Tibial nerve (tissue), 4 donors: ENCODE data around the gene GPAM. TPM values are rescaled to one million over a fixed set of nuclear protein-coding genes. Genes with fewer than 3 reads are reported as not detected.

Experiments
- DNase-seq, 2 donors: peaks; one replicate each; pipeline ENCODE4 v3.0.0-alpha.2; 2019; ENCODE audit warnings: low spot score in 2 of 2
- H3K27ac ChIP-seq, 4 donors: fragments of 200-600 bp; sonication (generic) in 3 of 4; one replicate each; pipeline ENCODE4 v1.5.1; 2017 to 2019; ENCODE audit warnings: mild to moderate bottlenecking in 1 of 4
- H3K27me3 ChIP-seq, 2 donors: fragments of 200-600 bp; sonication (generic) in 1 of 2; one replicate each; pipeline versions ENCODE4 v1.5.1 to v1.6.0; 2017 to 2019
- H3K36me3 ChIP-seq, 3 donors: fragments of 200-600 bp; sonication (generic); one replicate each; pipeline ENCODE4 v1.5.1; 2018 to 2019
- H3K4me1 ChIP-seq, 4 donors: fragments of 200-600 bp; sonication (generic) in 3 of 4; one replicate each; pipeline ENCODE4 v1.5.1; 2017 to 2019
- H3K4me3 ChIP-seq, 4 donors: fragments of 200-600 bp; sonication (generic) in 3 of 4; one replicate each; pipeline ENCODE4 v1.5.1; 2017 to 2019; ENCODE audit warnings: mild to moderate bottlenecking in 1 of 4, moderate library complexity in 1 of 4
- H3K9me3 ChIP-seq, 4 donors: fragments of 200-600 bp; sonication (generic) in 3 of 4; one replicate each; pipeline ENCODE4 v1.5.1; 2017 to 2019
- CTCF ChIP-seq, 5 experiments: fragments of 200-600 bp in 3 of 5; fragments of 450-650 bp in 2 of 5; sonication (generic) in 3 of 5; IDR thresholded peaks; one replicate each; pipeline ENCODE4 v1.5.1; 2016 to 2019; ENCODE audit warnings: antibody characterized with exemption in 5 of 5, mild to moderate bottlenecking in 3 of 5, moderate library complexity in 2 of 5
- EP300 ChIP-seq, 2 donors: sonication (generic); formaldehyde crosslinking; IDR thresholded peaks; one replicate each; pipeline ENCODE4 v1.6.1; 2017; ENCODE audit warnings: antibody characterized with exemption in 2 of 2, mild to moderate bottlenecking in 1 of 2
- POLR2A ChIP-seq, 2 donors: fragments of 450-650 bp; IDR thresholded peaks; one replicate each; pipeline ENCODE4 v1.6.1; 2017; ENCODE audit warnings: antibody characterized with exemption in 2 of 2, mild to moderate bottlenecking in 2 of 2, moderate library complexity in 2 of 2
- WGBS, 2 donors: methylation state at CpG; one replicate each; pipeline ENCODE4 v1.1.5; 2018; 5-methylcytosine and 5-hydroxymethylcytosine counted together
- total RNA-seq, 4 donors: library from RNA; depleted of rRNA; stranded (reverse); fragments of >200 nt; gene quantifications; one replicate each; pipeline ENCODE4 v1.1.0, GENCODE V29; 2016

Gene GPAM
- total RNA-seq, 4 donors from 2014 or later = 13.3 to 124 (median 45.9) TPM

DNA sequence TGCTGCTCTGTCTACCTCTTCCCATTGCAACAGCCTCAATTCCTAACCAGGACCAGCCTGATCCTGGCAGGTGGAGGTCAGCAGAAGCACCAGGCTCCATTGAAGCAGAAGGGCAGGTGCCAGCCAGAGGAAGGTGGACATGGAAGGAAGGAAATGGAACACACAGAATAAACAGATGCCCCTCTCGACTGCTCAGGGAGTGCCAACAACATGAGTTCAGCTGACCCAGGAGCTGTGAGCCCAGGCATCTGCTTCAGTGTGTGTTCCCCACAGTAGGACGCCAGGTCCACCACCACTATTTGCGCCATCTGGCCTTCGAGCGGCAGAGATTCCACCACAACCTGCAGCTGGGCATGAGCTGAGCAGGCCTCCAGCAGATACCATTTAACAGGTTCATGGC, 56.7 kb downstream of the GPAM start:
- TF ChIP-seq POLR2A (IDR thresholded peaks at IDR 0.05) (no peak), EP300 (IDR thresholded peaks at IDR 0.05) (no peak), CTCF (IDR thresholded peaks at IDR 0.05) (no peak)
- H3K27me3 ChIP-seq = no peaks in the 10 kb centered on the region
- 86 to 90% methylated on average over 4 to 5 of the region's 5 CpGs for WGBS, 2 donors
- no peaks in the 10 kb centered on the region for H3K36me3 ChIP-seq
- H3K4me3 ChIP-seq = no peak overlapping the region
- H3K9me3 ChIP-seq = no peaks in the 10 kb centered on the region
- no peaks in the 10 kb centered on the region for H3K4me1 ChIP-seq
- no peak for DNase-seq
- H3K27ac ChIP-seq = no peak overlapping the region

DNA sequence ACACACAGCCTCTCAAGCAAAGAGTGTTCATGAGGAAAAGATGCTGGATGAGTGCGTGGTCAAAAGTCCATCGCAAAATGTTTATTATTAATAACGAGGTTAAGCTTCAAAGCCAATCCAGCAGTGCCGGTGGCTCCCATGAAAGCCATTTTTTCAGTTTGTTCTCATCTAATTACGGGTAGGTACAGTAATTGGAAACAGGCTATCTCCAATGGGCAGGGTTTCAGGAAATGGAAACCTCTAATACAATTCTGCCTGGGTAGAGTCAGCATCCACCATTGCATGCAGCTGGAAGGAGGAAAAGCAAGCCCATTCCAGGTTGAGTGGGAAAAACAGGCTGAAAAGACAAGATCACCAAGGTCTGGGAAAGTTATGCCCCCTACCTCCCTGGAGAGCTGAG, 57.4 kb downstream of the GPAM start:
- Histone ChIP-seq H3K36me3 (no peaks in the 10 kb centered on the region), H3K4me3 (no peak overlapping the region), H3K27ac (peak overlapping the region in 1 of 4 donors; percentile 26), H3K27me3 (no peaks in the 10 kb centered on the region), H3K9me3 (no peaks in the 10 kb centered on the region), H3K4me1 (no peaks in the 10 kb centered on the region)
- DNase-seq = no peak
- TF ChIP-seq EP300 (IDR thresholded peaks at IDR 0.05) = no peak
- no peak for TF ChIP-seq POLR2A (IDR thresholded peaks at IDR 0.05)
- TF ChIP-seq CTCF (IDR thresholded peaks at IDR 0.05) = no peak
- WGBS, 2 donors = 81 to 83% methylated on average over 5 of the region's 5 CpGs

- no peak for TF ChIP-seq POLR2A (IDR thresholded peaks at IDR 0.05)
- TF ChIP-seq EP300 (IDR thresholded peaks at IDR 0.05) = no peak
- no peak for TF ChIP-seq CTCF (IDR thresholded peaks at IDR 0.05)
- no peak for DNase-seq
- H3K27ac ChIP-seq = no peak overlapping the region
- no peaks in the 10 kb centered on the region for H3K36me3 ChIP-seq
- H3K27me3 ChIP-seq = no peaks in the 10 kb centered on the region
- H3K4me1 ChIP-seq = no peaks in the 10 kb centered on the region
- 86 to 93% methylated on average over 3 of the region's 3 CpGs for WGBS, 2 donors
- H3K4me3 ChIP-seq = no peak overlapping the region
- H3K9me3 ChIP-seq = no peaks in the 10 kb centered on the region
Measured at GRCh38 chr10:112124866-112125265, 58.7 kb downstream of the GPAM start.

DNA sequence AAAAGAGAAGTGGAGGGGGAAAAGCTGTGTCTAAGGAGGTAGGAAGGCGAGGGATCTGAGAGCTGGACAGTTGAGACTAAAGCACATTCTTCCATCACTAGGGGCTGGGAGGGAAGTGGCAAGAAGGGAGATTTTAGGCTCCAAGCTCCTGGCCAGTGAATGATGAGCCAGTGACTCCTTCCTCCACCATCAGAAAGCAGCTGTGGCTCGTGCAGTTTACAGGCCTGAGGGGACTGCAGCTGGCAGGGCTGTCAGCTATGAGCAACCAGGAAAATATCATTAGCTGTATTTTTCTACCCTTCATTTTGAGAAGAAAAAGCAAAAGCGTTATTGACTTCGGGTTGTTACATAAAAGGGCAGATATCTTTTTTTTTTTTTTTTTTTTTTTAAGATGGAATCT, 60.7 kb downstream of the GPAM start:
- 63 to 65% methylated on average over 4 of the region's 4 CpGs for WGBS, 2 donors
- Histone ChIP-seq H3K27me3 (no peaks in the 10 kb centered on the region), H3K9me3 (no peaks in the 10 kb centered on the region), H3K36me3 (no peaks in the 10 kb centered on the region), H3K4me3 (no peak overlapping the region), H3K27ac (no peak overlapping the region), H3K4me1 (no peaks in the 10 kb centered on the region)
- no peak for TF ChIP-seq EP300 (IDR thresholded peaks at IDR 0.05)
- no peak for TF ChIP-seq CTCF (IDR thresholded peaks at IDR 0.05)
- no peak for TF ChIP-seq POLR2A (IDR thresholded peaks at IDR 0.05)
- DNase-seq = no peak

GRCh38 chr10:112120491-112120890, 63.1 kb downstream of the GPAM start:
- no peak for DNase-seq
- no peak overlapping the region for H3K4me3 ChIP-seq
- H3K27me3 ChIP-seq = no peaks in the 10 kb centered on the region
- no peaks in the 10 kb centered on the region for H3K4me1 ChIP-seq
- H3K9me3 ChIP-seq = no peaks in the 10 kb centered on the region
- WGBS, 2 donors = 83 to 89% methylated on average over 4 of the region's 4 CpGs
- no peaks in the 10 kb centered on the region for H3K36me3 ChIP-seq
- TF ChIP-seq CTCF (IDR thresholded peaks at IDR 0.05) (no peak), EP300 (IDR thresholded peaks at IDR 0.05) (no peak), POLR2A (IDR thresholded peaks at IDR 0.05) (no peak)
- no peak overlapping the region for H3K27ac ChIP-seq
